ENCODE measurements around the gene CLEC11A.

- TF ChIP-seq CTCF (IDR thresholded peaks at IDR 0.05; ENCODE audit: low read depth, low read length), result no peak
- TF ChIP-seq POLR2A (IDR thresholded peaks at IDR 0.05; ENCODE audit: extremely low read depth, insufficient read length), result no peak
- TF ChIP-seq MYC (IDR thresholded peaks at IDR 0.05; ENCODE audit: low read depth, low read length), result no peak
- TF ChIP-seq MAX (IDR thresholded peaks at IDR 0.05; ENCODE audit: low read depth, low read length), result no peak
These were observed 26.3 kb downstream of the CLEC11A start for GRCh38 chr19:50749490-50749889.
